Smooth muscle cell (in vitro differentiated cells): ENCODE measurements around the gene DEFB129. TPM values are rescaled to one million over a fixed set of nuclear protein-coding genes. Genes with fewer than 3 reads are reported as not detected.

Experiments used
- DNase-seq: peaks from one replicate; lab custom pipeline; 2025; ENCODE audit not compliant: unreplicated experiment; lab: John Stamatoyannopoulos, UW
- H2AFZ ChIP-seq: fragments of 200-600 bp; sonication (generic); 2 replicates; pipeline ENCODE4 v1.6.0; 2016; ENCODE audit warnings: antibody characterized with exemption, low read depth, mild to moderate bottlenecking
- H3F3A ChIP-seq: fragments of 200-600 bp; sonication (generic); 2 replicates; pipeline ENCODE4 v1.6.0; 2017; ENCODE audit warnings: antibody characterized with exemption, low read depth
- H3K27ac ChIP-seq: fragments of 200-600 bp; sonication (generic); 2 replicates; pipeline ENCODE4 v1.5.1; 2016; ENCODE audit warnings: low read depth, mild to moderate bottlenecking
- H3K27me3 ChIP-seq: fragments of 200-600 bp; sonication (generic); 2 replicates; pipeline ENCODE4 v1.6.1; 2016; ENCODE audit warnings: low read depth, mild to moderate bottlenecking
- H3K36me3 ChIP-seq: fragments of 200-600 bp; sonication (generic); 2 replicates; pipeline ENCODE4 v1.5.1; 2016; ENCODE audit warnings: low read depth
- H3K4me1 ChIP-seq: fragments of 200-600 bp; sonication (generic); 2 replicates; pipeline ENCODE4 v1.5.1; 2016; ENCODE audit warnings: low read depth
- H3K4me2 ChIP-seq: fragments of 200-600 bp; sonication (generic); 2 replicates; pipeline ENCODE4 v1.6.0; 2016; ENCODE audit warnings: mild to moderate bottlenecking
- H3K4me3 ChIP-seq: fragments of 200-600 bp; sonication (generic); 2 replicates; pipeline ENCODE4 v1.5.1; 2016; ENCODE audit warnings: mild to moderate bottlenecking
- H3K79me2 ChIP-seq: fragments of 200-600 bp; sonication (generic); 2 replicates; pipeline ENCODE4 v1.6.0; 2016; ENCODE audit warnings: low read depth, mild to moderate bottlenecking
- H3K9ac ChIP-seq: fragments of 200-600 bp; sonication (generic); 2 replicates; pipeline ENCODE4 v1.6.0; 2016; ENCODE audit warnings: low read depth
- H3K9me3 ChIP-seq: fragments of 200-600 bp; sonication (generic); replicated peaks from 2 replicates; pipeline ENCODE4 v1.5.1; 2016; ENCODE audit warnings: low read depth
- H4K20me1 ChIP-seq: fragments of 200-600 bp; sonication (generic); 2 replicates; pipeline ENCODE4 v1.6.0; 2016; ENCODE audit warnings: low read depth
- CTCF ChIP-seq: fragments of 200-600 bp; sonication (generic); IDR thresholded peaks from 2 replicates; pipeline ENCODE4 v1.5.1; 2017; ENCODE audit warnings: borderline replicate concordance, mild to moderate bottlenecking, antibody characterized with exemption; ENCODE audit not compliant: insufficient read depth, poor library complexity, severe bottlenecking
- WGBS: methylation state at CpG from one replicate; pipeline ENCODE4 v1.1.7; 2016; ENCODE audit warnings: low lambda C conversion rate; 5-methylcytosine and 5-hydroxymethylcytosine counted together
- polyA plus RNA-seq: library from polyadenylated mRNA; unstranded; fragments of >200 nt; fragmentation: Nextera tagmentation; extraction: Ambion mirVana; gene quantifications from 2 replicates; pipeline ENCODE4 v1.2.1, GENCODE V29; 2016
- total RNA-seq: library from RNA; depleted of rRNA; stranded (reverse); fragments of >200 nt; gene quantifications from 2 replicates; pipeline ENCODE4 v1.2.3, GENCODE V29; 2014

Gene DEFB129
- total and polyA plus RNA-seq, 2 experiments from 2014 or later: not detected

GRCh38 chr20:271528-271927 is 44.5 kb downstream of the DEFB129 start:
- Histone ChIP-seq H3K4me2 (no peak overlapping the region), H4K20me1 (no peaks in the 10 kb centered on the region), H3K27me3 (no peaks in the 10 kb centered on the region), H3K9ac (no peak overlapping the region), H3K27ac (no peak overlapping the region), H3K36me3 (no peaks in the 10 kb centered on the region), H3K79me2 (no peaks in the 10 kb centered on the region), H3K9me3 (no peaks in the 10 kb centered on the region), H2AFZ (no peak overlapping the region), H3K4me3 (no peak overlapping the region), H3F3A (no peaks in the 10 kb centered on the region), H3K4me1 (no peaks in the 10 kb centered on the region)
- no peak for DNase-seq
- TF ChIP-seq CTCF: no peak

GRCh38 chr20:272718-273117 is 45.7 kb downstream of the DEFB129 start:
- no peaks in the 10 kb centered on the region for H4K20me1 ChIP-seq

GRCh38 chr20:273884-274283 is 46.8 kb downstream of the DEFB129 start:
- H3K79me2 ChIP-seq: no peaks in the 10 kb centered on the region

More at GRCh38 chr20:272718-273117, 45.7 kb downstream of the DEFB129 start:
- no peak for TF ChIP-seq CTCF
- H2AFZ ChIP-seq: no peak overlapping the region
- H3F3A ChIP-seq: no peaks in the 10 kb centered on the region
- no peak overlapping the region for H3K4me2 ChIP-seq
- no peak overlapping the region for H3K27ac ChIP-seq
- no peaks in the 10 kb centered on the region for H3K79me2 ChIP-seq
- no peaks in the 10 kb centered on the region for H3K27me3 ChIP-seq
- no peaks in the 10 kb centered on the region for H3K9me3 ChIP-seq
- H3K36me3 ChIP-seq: no peaks in the 10 kb centered on the region
- DNase-seq: no peak
- no peak overlapping the region for H3K9ac ChIP-seq
- no peak overlapping the region for H3K4me3 ChIP-seq
- H3K4me1 ChIP-seq: no peaks in the 10 kb centered on the region

More at GRCh38 chr20:273884-274283, 46.8 kb downstream of the DEFB129 start:
- Histone ChIP-seq H3K27ac (no peak overlapping the region), H3F3A (no peaks in the 10 kb centered on the region), H4K20me1 (no peaks in the 10 kb centered on the region), H2AFZ (no peak overlapping the region), H3K4me3 (no peak overlapping the region), H3K9me3 (no peaks in the 10 kb centered on the region), H3K4me1 (no peaks in the 10 kb centered on the region), H3K4me2 (no peak overlapping the region), H3K27me3 (no peaks in the 10 kb centered on the region), H3K9ac (no peak overlapping the region), H3K36me3 (no peaks in the 10 kb centered on the region)
- WGBS: 87% methylated on average over 3 of the region's 3 CpGs
- no peak for TF ChIP-seq CTCF
- no peak for DNase-seq
